T-helper 9 cell (primary cell): ENCODE results near the gene PARD6G.
A peak's percentile ranks its signal among the peaks of the same experiment; 100 is the strongest.
"Not testable (repeated sequence)": the region's sequence is repeated elsewhere in the genome, so short reads cannot be mapped to it uniquely, and the experiment has no call there.

Experiments used
- DNase-seq: peaks from one replicate; pipeline ENCODE4 v3.0.0-alpha.2; 2020

PARD6G gene

GRCh38 chr18:80170395-80171053 lies 76.8 kb downstream of the PARD6G start:
- no peak for DNase-seq

DNA sequence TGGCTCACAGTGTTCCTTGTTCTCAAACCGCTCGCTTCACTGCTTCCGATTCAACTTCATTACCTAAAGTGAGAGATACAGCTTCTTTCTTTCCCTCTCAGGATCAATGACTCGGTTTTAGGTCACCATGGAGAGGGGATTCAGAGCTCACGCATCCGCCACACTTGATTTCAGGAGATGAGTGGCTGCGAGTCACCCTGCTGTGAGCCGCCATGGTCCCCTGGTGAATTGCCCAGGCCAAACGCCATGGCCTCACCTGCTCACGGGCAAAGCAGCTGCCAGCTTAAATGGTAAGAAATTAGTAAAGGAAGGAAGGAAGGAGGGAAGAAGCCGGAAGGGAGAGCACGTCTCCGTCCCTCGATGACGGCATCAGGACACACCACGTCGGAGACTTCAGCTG lies 77.7 kb downstream of the PARD6G start:
- DNase-seq = no peak

- DNase-seq = no peak
These were observed 78.3 kb downstream of the PARD6G start for GRCh38 chr18:80168982-80169381.

DNA sequence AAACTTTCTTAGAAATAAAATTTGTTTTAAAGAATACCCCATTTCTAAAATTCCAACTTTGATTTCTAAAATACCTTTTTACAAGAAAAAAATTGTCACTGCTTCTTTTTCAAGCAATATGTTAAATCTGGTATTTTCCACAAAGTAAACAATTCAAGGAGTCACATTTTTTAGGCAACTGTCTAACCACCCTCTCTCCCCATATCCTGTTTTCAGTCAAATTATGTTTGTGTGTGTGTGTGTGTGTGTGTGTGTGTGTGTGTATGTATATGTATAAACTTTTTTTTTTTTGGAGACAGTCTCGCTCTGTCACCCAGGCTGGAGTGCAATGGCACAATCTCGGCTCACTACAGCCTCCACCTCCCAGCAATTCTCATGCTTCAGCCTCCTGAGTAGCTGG lies 79.0 kb downstream of the PARD6G start:
- no peak for DNase-seq

DNA sequence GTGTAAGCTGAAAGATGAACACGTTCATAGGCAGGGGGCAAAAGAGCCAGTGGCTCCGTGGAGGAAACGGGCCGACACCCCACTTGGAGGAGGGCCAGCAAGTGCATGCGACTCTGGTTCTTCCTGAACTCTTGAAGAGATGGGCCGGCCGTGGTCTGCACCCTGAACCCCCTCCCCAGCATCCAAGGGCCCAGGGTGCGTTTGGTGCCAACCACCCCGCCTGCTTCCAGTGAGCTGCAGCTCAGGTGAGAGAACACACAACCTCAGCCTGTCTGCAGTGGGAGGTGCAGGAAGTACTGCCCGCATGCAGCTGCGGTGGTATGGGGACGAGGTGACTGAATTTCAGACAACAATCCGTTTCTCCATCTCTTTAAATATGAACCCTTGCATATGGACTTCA lies 79.4 kb downstream of the PARD6G start:
- no peak for DNase-seq

GRCh38 chr18:80167331-80167730 lies 80.0 kb downstream of the PARD6G start:
- DNase-seq = no peak

GRCh38 chr18:80166725-80167124 lies 80.6 kb downstream of the PARD6G start:
- DNase-seq = no peak

DNA sequence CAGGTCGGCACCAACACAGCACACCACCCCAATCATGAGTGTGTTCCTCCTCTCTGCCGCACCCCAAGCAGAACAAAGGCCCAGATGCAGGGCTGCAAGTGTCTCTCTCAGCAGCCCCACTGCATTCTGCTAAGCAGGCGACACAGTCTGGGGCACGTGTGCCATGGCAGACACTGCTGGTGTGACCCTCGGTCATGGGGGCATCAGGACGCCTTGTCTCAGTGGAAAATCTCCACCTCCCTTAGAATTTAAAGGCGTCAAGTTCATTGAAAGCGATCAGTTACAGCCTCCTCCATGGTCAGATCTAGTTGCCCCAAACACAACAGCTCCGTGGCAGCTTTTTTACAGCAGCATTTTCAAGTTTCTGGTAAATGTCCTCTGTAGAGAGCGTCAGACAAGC lies 81.1 kb downstream of the PARD6G start:
- DNase-seq = no peak

GRCh38 chr18:80164727-80165355 lies 82.5 kb downstream of the PARD6G start:
- not testable (repeated sequence) for DNase-seq

DNA sequence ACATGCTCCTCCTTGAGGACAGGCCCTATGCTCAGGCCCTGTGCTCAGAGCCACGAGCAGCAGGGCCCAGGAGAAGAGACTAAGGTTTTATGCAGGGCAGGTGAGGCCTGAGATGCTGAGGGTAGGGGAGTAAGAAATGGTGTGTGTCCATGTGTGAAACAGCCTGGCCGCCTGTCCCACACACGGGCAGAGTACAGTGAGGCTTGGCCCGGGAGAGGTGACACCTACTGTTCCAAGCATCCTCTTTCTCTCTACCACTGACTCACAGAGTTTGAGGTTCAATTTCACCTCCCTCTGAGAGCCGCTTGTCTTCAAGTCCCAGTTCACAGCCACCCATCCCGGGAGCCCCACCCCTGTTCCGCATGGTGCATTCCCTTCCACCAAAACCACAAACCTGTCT lies 84.1 kb downstream of the PARD6G start:
- no peak for DNase-seq

GRCh38 chr18:80161781-80162417 lies 85.4 kb downstream of the PARD6G start:
- DNase-seq = no peak

- DNase-seq = peak; percentile 21
These were observed 87.3 kb downstream of the PARD6G start for GRCh38 chr18:80159713-80160636.

DNA sequence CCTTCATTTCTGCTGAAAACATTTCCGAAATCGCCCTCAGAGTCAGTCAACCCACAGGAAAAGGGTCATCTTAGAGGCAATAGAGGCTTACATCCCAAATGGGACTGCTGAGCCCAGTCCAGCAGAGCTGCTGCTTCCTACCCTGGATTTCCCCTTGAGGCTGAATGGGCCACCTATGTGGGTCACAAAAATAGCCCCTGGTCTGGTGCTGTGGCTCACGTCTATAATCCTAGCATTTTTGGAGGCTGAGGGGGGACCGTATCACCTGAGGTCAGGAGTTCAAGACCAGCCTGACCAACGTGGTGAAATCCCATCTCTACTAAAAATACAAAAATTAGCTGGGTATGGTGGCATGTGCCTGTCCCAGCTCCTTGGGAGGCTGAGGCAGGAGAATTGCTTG lies 88.9 kb downstream of the PARD6G start:
- DNase-seq = no peak

DNA sequence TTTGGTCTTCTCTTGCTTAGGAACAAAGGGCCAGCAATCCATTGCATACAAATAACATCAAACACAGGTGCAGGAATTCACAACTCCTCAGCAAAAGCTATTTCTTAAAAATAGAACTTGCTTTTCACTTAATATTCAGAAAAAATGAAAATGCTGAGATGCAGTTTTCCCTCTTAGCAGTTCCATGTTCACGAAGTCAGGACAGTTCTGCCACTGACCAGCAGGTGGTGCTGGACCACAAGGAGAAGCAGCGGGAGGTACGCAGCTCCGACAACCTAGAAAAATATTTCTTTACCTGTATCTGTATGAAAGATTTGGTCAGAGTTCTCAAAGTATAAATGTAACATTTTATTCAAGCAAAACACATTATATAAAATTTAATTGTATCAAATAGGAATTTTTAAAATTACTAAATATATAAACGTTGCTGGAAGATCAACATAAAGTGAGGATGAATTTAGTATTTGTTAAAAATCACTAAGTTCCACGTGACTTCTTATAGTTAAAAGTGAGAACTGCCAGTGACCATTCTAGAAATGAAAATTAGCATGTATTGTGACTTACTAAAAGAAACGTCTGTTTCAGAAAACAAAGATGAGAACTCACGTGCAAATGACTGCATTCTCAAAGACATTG lies 89.5 kb downstream of the PARD6G start:
- peak; percentile 66 for DNase-seq

DNA sequence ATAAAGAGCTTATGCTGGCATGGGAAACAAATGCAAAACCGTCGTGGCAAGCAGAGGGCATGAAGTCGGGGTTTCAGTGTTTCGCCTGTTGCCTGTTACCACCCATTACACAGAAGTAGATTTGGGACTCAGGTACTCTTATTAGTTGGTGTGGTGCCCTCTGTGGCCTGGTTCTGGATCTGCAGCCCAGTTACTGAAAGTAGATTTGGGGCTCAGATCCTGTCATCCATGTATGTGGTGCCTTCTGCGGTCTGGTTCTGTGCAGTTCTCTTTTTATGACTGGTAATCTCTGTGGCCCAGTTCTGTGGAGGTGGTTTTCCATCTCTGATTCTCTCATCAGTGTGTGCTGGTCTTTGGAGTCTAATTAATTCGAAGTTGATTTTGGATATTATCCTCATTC lies 93.0 kb downstream of the PARD6G start:
- DNase-seq = no peak

DNA sequence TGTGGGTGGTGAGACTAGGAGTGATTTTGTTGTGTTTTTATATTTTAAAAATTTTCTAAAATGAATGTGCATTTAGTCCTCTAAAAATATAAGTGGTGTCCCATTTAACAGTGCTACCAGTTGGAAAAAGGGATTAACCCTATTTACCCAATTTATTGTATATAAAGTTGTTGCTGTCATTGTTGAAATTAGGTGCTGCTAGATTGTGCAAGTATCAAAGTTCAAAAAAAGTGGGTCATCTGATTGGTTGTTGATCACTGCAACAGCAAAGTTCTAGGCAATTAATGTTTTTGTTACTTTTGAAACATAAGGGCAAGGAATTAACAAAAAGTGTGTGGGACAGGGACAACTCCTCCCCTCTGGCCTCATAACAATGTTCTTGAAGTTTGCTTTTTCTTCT lies 97.6 kb downstream of the PARD6G start:
- no peak for DNase-seq

DNA sequence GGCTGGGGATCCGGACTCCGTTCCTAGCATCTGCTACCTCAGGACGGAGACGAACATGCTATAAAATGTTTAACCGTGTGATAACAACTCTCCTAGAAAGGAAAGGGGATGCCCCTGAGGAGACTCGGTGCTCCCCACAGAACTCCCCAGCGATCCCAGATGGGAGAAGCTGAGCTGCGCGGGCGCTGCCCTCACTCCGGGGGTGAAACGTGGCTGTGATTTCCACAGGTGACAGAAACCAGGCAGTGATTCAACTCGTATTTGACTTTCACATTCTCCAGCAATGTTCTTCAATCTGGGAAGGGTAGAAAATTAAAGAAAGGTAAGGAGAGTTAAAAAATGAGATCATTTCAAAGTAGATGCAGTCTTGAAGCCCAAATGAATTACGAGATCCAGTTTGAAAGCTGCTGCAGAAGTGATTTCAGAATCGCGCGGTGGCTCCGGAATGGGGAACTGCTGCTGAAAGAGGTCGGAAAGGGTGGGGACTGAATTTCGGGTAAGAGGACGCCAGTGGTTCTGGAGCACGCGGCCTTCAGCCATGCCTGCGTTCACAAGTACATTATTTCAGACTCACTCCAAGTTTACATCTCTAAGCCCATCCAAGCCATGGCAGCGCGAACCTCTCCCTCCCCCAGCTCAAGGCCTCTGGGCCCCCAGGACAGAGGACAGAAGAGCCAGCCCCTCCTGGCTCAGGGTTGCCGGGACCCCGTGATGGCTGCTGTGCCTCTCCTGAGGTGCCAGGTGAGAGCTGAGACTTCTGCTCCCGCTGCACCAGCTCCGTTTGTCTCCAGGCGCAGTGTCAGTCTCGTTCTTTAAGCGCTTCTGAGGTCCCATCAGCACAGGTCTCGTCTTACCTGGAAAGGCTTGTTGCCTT lies 98.8 kb downstream of the PARD6G start:
- no peak for DNase-seq

DNA sequence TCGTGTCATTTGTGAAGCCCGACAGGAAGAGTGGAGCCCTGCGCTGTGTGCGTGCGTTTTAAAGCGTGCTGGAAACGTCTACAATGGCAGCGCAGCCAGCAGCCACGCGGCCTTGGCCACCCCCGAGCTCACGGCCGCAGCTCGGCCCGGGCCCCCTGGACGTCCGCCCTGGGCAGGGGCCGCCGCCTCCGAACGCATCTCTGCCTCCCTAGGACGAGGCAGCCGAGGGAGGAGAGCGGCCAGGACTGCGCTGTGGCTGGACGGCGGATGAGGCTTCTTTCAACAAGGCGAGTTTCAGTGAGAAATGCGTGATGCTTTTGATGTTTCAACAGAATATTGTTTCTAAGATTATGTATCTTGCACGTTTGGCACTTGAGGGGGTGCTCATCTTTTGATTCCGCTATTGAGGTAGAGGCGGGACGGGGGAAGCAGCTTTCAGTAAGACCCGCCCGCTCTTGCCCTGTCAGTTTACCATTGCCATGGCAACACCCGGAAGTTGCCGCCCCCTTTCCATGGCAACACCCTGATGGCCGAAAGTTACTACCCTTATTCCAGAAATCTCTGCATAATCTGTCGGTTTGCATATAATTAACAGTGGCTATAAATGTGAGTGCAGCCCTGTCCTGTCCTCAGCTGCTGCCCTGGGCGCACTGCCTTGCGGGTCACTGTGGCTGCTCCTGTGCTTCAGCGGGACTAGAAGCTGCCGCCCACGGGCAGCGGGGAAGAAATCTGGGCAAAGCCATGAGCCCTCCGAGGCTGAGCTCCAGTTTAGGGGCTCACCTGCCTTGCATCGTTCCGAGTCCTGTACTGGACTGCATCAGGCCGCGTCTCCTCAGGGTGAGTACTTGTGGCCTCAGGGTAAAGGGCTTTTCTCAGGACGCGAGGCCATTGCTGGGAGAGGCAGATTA lies 99.6 kb downstream of the PARD6G start:
- peak; percentile 38 for DNase-seq

- no peak for DNase-seq
These were observed 100.3 kb downstream of the PARD6G start for GRCh38 chr18:80147037-80147417.

- no peak for DNase-seq
These were observed 102.0 kb downstream of the PARD6G start for GRCh38 chr18:80145196-80145804.
